ENCODE results near the gene TBX3. TPM values are rescaled to one million over a fixed set of nuclear protein-coding genes. Genes with fewer than 3 reads are reported as not detected.

Gene TBX3
- total RNA-seq, 5 donors from 2014 or later (not counting 1 experiment from before 2014, with no cell fraction given) = 0.26 to 0.44 (median 0.41) TPM; not detected in 2

DNA sequence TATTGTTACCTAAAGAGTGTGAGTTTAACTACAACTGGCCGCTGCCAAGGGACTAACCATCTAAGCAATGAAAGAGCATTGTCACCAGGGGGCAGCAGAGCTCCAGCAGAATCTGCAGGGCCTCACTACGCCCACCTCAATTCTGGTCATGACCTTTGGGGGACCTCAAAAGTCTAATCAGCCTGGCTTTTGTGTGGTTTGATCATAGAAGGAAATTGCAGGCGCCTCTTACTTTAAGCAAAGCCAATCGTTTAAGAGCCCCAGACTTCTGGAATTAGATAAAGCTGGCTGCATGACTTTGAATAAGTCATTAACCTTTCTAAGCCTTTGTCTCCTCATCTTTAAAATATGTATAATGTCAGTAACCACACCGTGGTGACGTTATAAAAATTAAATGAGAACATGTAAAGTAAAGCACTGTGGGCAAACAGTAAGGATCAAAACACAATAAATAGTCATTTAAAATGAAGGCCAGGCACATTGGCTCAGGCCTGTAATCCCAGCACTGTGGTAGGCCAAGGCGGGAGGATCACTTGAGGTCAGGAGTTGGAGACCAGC is 58.6 kb downstream of the TBX3 start:
- H3K36me3 Mint-ChIP-seq = no peaks in the 10 kb centered on the region
- H3K9me3 Mint-ChIP-seq = peaks cover 0 to 4% (median 0%) of the 10 kb centered on the region in 3 donors
- no peak overlapping the region for H3K27ac ChIP-seq (ENCODE audit: low read length)
- H3K4me3 ChIP-seq (ENCODE audit: control insufficient read depth in 1 of 2, extremely low read depth in 1 of 2, low read length in 1 of 2) = no peak overlapping the region
- H3K4me1 ChIP-seq (ENCODE audit: control insufficient read depth in 1 of 2, extremely low read depth in 1 of 2, insufficient read depth in 2 of 2, low read length in 2 of 2) = no peaks in the 10 kb centered on the region
- ATAC-seq (replicated peaks in 1 of 4) (no peak), DNase-seq (peak in 12 of 35 experiments; percentile 1 to 34 (median 6))
- POLR2A ChIA-PET = no interaction called here
- CTCF ChIA-PET = no interaction called here
- H3K27me3 Mint-ChIP-seq = peaks cover 0 to 3% of the 10 kb centered on the region in 2 donors
- 14% methylated on average over 1 of the region's 7 CpGs for WGBS (ENCODE audit: insufficient coverage)
- H3K9me3 ChIP-seq = no peaks in the 10 kb centered on the region
- H3K4me3 Mint-ChIP-seq = no peak overlapping the region
- H3K27me3 ChIP-seq (replicated peaks in 1 of 2; ENCODE audit: control insufficient read depth in 2 of 2, extremely low read depth in 1 of 2, insufficient read depth in 2 of 2, low read length in 1 of 2) = peaks cover 0 to 2% of the 10 kb centered on the region in 2 experiments
- H3K4me1 Mint-ChIP-seq = no peaks in the 10 kb centered on the region
- H3K36me3 ChIP-seq (ENCODE audit: control insufficient read depth in 2 of 2, extremely low read depth in 1 of 2, insufficient read depth in 1 of 2, low read length in 1 of 2) = no peaks in the 10 kb centered on the region
- H3K27ac Mint-ChIP-seq = no peak overlapping the region

DNA sequence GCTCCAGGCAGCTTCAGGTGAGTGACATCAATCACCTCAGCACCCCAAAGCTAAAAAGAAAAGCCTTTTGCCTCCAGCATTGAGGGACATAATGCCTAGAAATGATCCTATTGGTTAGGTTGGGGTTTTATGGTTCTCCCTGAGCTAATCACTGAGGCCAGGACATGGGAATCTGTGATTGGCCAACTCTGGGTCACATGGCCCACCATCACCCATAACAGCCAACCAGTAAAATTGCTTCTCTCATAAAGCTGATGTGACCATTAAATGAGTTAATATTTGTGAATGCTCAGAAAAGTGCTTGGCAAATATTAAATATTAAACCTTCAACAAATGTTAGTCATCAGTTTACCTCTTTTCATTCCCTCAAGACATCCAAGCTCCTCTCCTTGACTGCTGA is 60.2 kb downstream of the TBX3 start:
- Histone ChIP-seq H3K4me1 (ENCODE audit: control insufficient read depth in 1 of 2, extremely low read depth in 1 of 2, insufficient read depth in 2 of 2, low read length in 2 of 2) (no peaks in the 10 kb centered on the region), H3K36me3 (ENCODE audit: control insufficient read depth in 2 of 2, extremely low read depth in 1 of 2, insufficient read depth in 1 of 2, low read length in 1 of 2) (no peaks in the 10 kb centered on the region), H3K27me3 (replicated peaks in 1 of 2; ENCODE audit: control insufficient read depth in 2 of 2, extremely low read depth in 1 of 2, insufficient read depth in 2 of 2, low read length in 1 of 2) (peaks cover 0 to 2% of the 10 kb centered on the region in 2 experiments), H3K27ac (ENCODE audit: low read length) (no peak overlapping the region), H3K4me3 (ENCODE audit: control insufficient read depth in 1 of 2, extremely low read depth in 1 of 2, low read length in 1 of 2) (no peak overlapping the region), H3K9me3 (no peaks in the 10 kb centered on the region)
- Mint-ChIP-seq H3K9me3 (peaks cover 0 to 4% (median 0%) of the 10 kb centered on the region in 3 donors), H3K4me1 (no peaks in the 10 kb centered on the region), H3K4me3 (no peak overlapping the region), H3K27ac (no peak overlapping the region), H3K36me3 (no peaks in the 10 kb centered on the region), H3K27me3 (peaks cover 0 to under 1% of the 10 kb centered on the region in 2 donors)
- ChIA-PET CTCF (no interaction called here), POLR2A (no interaction called here)
- ATAC-seq (replicated peaks in 1 of 4) (no peak), DNase-seq (no peak)

Data from T-cell (primary cell).